ENCODE measurements around the gene KRTAP10-6. TPM values are rescaled to one million over a fixed set of nuclear protein-coding genes. Genes with fewer than 3 reads are reported as not detected.
"Not testable (repeated sequence)": the region's sequence is repeated elsewhere in the genome, so short reads cannot be mapped to it uniquely, and the experiment has no call there.

The KRTAP10-6 gene
- total RNA-seq, 6 donors from 2014 or later = not detected

- Histone ChIP-seq H3K27ac (no peak overlapping the region), H3K36me3 (no peaks in the 10 kb centered on the region), H3K4me1 (no peaks in the 10 kb centered on the region), H3K9me3 (peaks cover 0 to 30% (median 10%) of the 10 kb centered on the region in 4 donors), H3K4me3 (no peak overlapping the region), H3K27me3 (peaks cover 0 to 3% (median 0%) of the 10 kb centered on the region in 4 donors)
- TF ChIP-seq POLR2A (IDR thresholded peaks at IDR 0.05) = no peak
- TF ChIP-seq POLR2AphosphoS5 (IDR thresholded peaks at IDR 0.05) = no peak
- TF ChIP-seq EP300 (IDR thresholded peaks at IDR 0.05) = no peak
- TF ChIP-seq, protein P1, sequence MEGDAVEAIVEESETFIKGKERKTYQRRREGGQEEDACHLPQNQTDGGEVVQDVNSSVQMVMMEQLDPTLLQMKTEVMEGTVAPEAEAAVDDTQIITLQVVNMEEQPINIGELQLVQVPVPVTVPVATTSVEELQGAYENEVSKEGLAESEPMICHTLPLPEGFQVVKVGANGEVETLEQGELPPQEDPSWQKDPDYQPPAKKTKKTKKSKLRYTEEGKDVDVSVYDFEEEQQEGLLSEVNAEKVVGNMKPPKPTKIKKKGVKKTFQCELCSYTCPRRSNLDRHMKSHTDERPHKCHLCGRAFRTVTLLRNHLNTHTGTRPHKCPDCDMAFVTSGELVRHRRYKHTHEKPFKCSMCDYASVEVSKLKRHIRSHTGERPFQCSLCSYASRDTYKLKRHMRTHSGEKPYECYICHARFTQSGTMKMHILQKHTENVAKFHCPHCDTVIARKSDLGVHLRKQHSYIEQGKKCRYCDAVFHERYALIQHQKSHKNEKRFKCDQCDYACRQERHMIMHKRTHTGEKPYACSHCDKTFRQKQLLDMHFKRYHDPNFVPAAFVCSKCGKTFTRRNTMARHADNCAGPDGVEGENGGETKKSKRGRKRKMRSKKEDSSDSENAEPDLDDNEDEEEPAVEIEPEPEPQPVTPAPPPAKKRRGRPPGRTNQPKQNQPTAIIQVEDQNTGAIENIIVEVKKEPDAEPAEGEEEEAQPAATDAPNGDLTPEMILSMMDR (IDR thresholded peaks at IDR 0.05) = no peak
- DNase-seq (no peak), ATAC-seq (ENCODE audit: low FRiP score in 2 of 2) (no peak)
- WGBS, 2 donors = 87 to 89% methylated on average over 4 of the region's 4 CpGs
These were observed 19.2 kb upstream of the KRTAP10-6 start for GRCh38 chr21:44611551-44611950.

DNA sequence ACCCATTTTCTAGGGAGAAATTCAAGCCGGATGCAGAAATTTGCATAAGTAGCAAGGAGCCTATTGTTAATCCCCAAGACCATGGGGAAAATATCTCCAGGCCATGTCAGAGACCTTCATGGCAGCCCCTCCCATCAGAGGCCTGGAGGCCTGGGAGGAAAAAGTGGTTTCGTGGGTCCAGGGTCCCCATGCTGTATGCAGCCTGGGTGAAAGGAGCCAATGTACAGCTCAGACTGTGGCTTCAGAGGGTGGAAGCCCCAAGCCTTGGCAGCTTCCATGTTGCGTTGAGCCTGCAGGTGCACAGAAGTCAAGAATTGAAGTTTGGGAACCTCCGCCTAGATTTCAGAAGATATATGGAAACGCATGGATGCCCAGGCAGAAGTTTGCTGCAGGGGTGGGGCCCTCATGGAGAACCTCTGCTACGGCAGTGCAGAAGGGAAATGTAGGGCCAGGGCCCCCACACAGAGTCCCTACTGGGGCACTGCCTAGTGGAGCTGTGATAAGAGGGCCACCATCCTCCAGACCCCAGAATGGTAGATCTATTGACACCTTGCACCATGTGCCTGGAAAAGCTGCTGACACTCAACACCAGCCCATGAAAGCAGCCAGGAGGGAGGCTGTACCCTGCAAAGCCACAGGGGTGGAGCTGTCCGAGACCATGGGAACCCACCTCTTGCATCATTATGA is 18.0 kb upstream of the KRTAP10-6 start:
- H3K9me3 ChIP-seq = peaks cover 0 to 30% (median 10%) of the 10 kb centered on the region in 4 donors
- WGBS, 2 donors = 94 to 96% methylated on average over 6 to 7 of the region's 7 CpGs
- DNase-seq; H3K27me3 ChIP-seq; H3K27ac ChIP-seq; ATAC-seq (ENCODE audit: low FRiP score in 2 of 2); H3K36me3 ChIP-seq; H3K4me3 ChIP-seq; H3K4me1 ChIP-seq: not testable (repeated sequence)

GRCh38 chr21:44609193-44609592 is 16.9 kb upstream of the KRTAP10-6 start:
- no peaks in the 10 kb centered on the region for H3K4me1 ChIP-seq
- no peak for ATAC-seq (ENCODE audit: low FRiP score in 2 of 2)
- no peak overlapping the region for H3K4me3 ChIP-seq
- peaks cover 0 to 30% (median 10%) of the 10 kb centered on the region in 4 donors for H3K9me3 ChIP-seq
- TF ChIP-seq EP300 (IDR thresholded peaks at IDR 0.05) (no peak), POLR2A (IDR thresholded peaks at IDR 0.05) (no peak), POLR2AphosphoS5 (IDR thresholded peaks at IDR 0.05) (no peak)
- TF ChIP-seq, protein P1 (IDR thresholded peaks at IDR 0.05) = no peak
- peaks cover 0 to 3% (median 0%) of the 10 kb centered on the region in 4 donors for H3K27me3 ChIP-seq
- no peaks in the 10 kb centered on the region for H3K36me3 ChIP-seq
- no peak for DNase-seq
- H3K27ac ChIP-seq = no peak overlapping the region

DNA sequence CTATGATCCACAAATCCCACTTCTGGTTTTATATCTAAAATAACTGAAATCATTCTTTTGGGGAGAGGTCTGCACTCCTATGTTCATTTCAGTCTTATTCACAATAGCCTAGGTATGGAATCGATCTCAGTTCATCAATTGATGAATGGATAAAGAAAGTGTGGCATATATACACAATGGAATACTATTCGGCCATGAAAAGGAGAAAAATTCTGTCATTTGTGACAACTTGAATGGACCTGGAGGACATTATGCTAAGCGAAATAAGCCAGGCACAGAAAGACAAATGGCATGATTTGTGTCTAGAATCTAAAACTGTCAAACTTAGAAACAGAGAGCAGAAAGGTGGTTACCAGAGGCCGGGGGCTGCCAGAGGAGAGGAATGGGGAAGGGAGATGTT is 14.2 kb upstream of the KRTAP10-6 start:
- H3K4me1 ChIP-seq = no peaks in the 10 kb centered on the region
- H3K27me3 ChIP-seq = no peaks in the 10 kb centered on the region
- no peak for DNase-seq
- H3K27ac ChIP-seq = no peak overlapping the region
- WGBS, 2 donors = 78 to 83% methylated on average over 4 of the region's 4 CpGs
- no peaks in the 10 kb centered on the region for H3K36me3 ChIP-seq
- TF ChIP-seq EP300 (IDR thresholded peaks at IDR 0.05) (no peak), POLR2AphosphoS5 (IDR thresholded peaks at IDR 0.05) (no peak)
- TF ChIP-seq, protein P1 (IDR thresholded peaks at IDR 0.05) = no peak
- peaks cover 0 to 23% (median 8%) of the 10 kb centered on the region in 4 donors for H3K9me3 ChIP-seq
- no peak overlapping the region for H3K4me3 ChIP-seq
- ATAC-seq (ENCODE audit: low FRiP score in 2 of 2) = no peak

GRCh38 chr21:44603911-44604310 is 11.6 kb upstream of the KRTAP10-6 start:
- no peaks in the 10 kb centered on the region for H3K27me3 ChIP-seq
- ATAC-seq (ENCODE audit: low FRiP score in 2 of 2) = no peak
- H3K36me3 ChIP-seq = no peaks in the 10 kb centered on the region
- H3K4me3 ChIP-seq = no peak overlapping the region
- no peak overlapping the region for H3K27ac ChIP-seq
- no peaks in the 10 kb centered on the region for H3K9me3 ChIP-seq
- no peak for DNase-seq
- TF ChIP-seq, protein P1 (IDR thresholded peaks at IDR 0.05) = no peak
- TF ChIP-seq EP300 (IDR thresholded peaks at IDR 0.05) (no peak), POLR2A (IDR thresholded peaks at IDR 0.05) (no peak), POLR2AphosphoS5 (IDR thresholded peaks at IDR 0.05) (no peak)
- H3K4me1 ChIP-seq = no peaks in the 10 kb centered on the region
- WGBS, 2 donors = 89 to 91% methylated on average over 5 to 8 of the region's 8 CpGs
